ENCODE results near the gene DEPP1.

DEPP1 gene

GRCh38 chr10:44992070-44992731 lies 13.6 kb upstream of the DEPP1 start:
- TF ChIP-seq REST (IDR thresholded peaks at IDR 0.05; ENCODE audit: insufficient replicate concordance, low read depth) (no peak), SPI1 (IDR thresholded peaks at IDR 0.05; ENCODE audit: borderline replicate concordance, low read depth) (no peak), GABPA (IDR thresholded peaks at IDR 0.05; ENCODE audit: low read depth) (no peak), POLR2AphosphoS5 (IDR thresholded peaks at IDR 0.05; ENCODE audit: low read depth) (no peak), CTCF (IDR thresholded peaks at IDR 0.05; ENCODE audit: insufficient read depth, low read length) (no peak)
- Histone ChIP-seq H3K27me3 (ENCODE audit: insufficient read depth, poor library complexity, severe bottlenecking) (no peaks in the 10 kb centered on the region), H3K27ac (replicated peaks) (no peak overlapping the region), H3K4me3 (replicated peaks; ENCODE audit: insufficient read depth, low read length) (no peak overlapping the region)
- DNase-seq (ENCODE audit: low read depth in 1 of 2, low spot score in 1 of 2) = no peak

DNA sequence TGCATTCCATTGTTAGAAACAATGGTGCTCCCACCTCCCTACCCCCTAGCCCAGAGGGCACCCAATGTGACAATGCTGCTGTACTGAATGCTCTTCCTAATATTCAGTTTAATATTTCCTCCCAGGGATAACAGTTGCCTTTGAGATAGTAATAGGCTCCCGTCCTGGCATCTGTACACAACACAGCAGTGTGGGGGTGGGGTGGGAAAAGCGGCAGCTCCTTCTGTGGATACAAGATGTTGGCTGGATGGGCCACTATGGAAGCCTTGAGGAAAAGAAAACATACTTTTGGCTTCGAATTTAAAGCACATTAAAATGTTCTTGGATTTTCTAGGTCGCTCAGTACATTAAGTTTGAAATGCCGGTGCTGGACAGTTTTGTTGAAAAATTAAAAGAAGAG lies 13.0 kb upstream of the DEPP1 start:
- Histone ChIP-seq H3K4me3 (replicated peaks; ENCODE audit: insufficient read depth, low read length) (no peak overlapping the region), H3K27ac (replicated peaks) (no peak overlapping the region), H3K27me3 (ENCODE audit: insufficient read depth, poor library complexity, severe bottlenecking) (no peaks in the 10 kb centered on the region)
- DNase-seq (ENCODE audit: low read depth in 1 of 2, low spot score in 1 of 2) = no peak
- TF ChIP-seq CTCF (IDR thresholded peaks at IDR 0.05; ENCODE audit: insufficient read depth, low read length) = no peak
- no peak for TF ChIP-seq SPI1 (IDR thresholded peaks at IDR 0.05; ENCODE audit: borderline replicate concordance, low read depth)
- TF ChIP-seq GABPA (IDR thresholded peaks at IDR 0.05; ENCODE audit: low read depth) = no peak
- no peak for TF ChIP-seq REST (IDR thresholded peaks at IDR 0.05; ENCODE audit: insufficient replicate concordance, low read depth)
- TF ChIP-seq POLR2AphosphoS5 (IDR thresholded peaks at IDR 0.05; ENCODE audit: low read depth) = no peak

- no peak for TF ChIP-seq REST (IDR thresholded peaks at IDR 0.05; ENCODE audit: insufficient replicate concordance, low read depth)
- TF ChIP-seq POLR2AphosphoS5 (IDR thresholded peaks at IDR 0.05; ENCODE audit: low read depth) = no peak
- no peak for TF ChIP-seq GABPA (IDR thresholded peaks at IDR 0.05; ENCODE audit: low read depth)
- no peak for TF ChIP-seq SPI1 (IDR thresholded peaks at IDR 0.05; ENCODE audit: borderline replicate concordance, low read depth)
- no peak for TF ChIP-seq CTCF (IDR thresholded peaks at IDR 0.05; ENCODE audit: insufficient read depth, low read length)
- no peaks in the 10 kb centered on the region for H3K27me3 ChIP-seq (ENCODE audit: insufficient read depth, poor library complexity, severe bottlenecking)
- no peak overlapping the region for H3K27ac ChIP-seq (replicated peaks)
- no peak overlapping the region for H3K4me3 ChIP-seq (replicated peaks; ENCODE audit: insufficient read depth, low read length)
- no peak for DNase-seq (ENCODE audit: low read depth in 1 of 2, low spot score in 1 of 2)
These were observed 12.4 kb upstream of the DEPP1 start for GRCh38 chr10:44990965-44991364.

Measured in HL-60 (cell line).